IPS-15b (cell line): ENCODE results near the gene ELMOD3.
A peak's percentile ranks its signal among the peaks of the same experiment; 100 is the strongest.
"Not testable (repeated sequence)": the region's sequence is repeated elsewhere in the genome, so short reads cannot be mapped to it uniquely, and the experiment has no call there.

Experiments used
- H3K27me3 ChIP-seq: one replicate; pipeline ENCODE4 v1.6.1; 2013; ENCODE audit warnings: low read length; ENCODE audit not compliant: control insufficient read depth, insufficient read depth
- H3K36me3 ChIP-seq: one replicate; pipeline ENCODE4 v1.6.1; 2013; ENCODE audit warnings: low read length; ENCODE audit not compliant: control insufficient read depth, insufficient read depth
- H3K4me1 ChIP-seq: one replicate; pipeline ENCODE4 v1.6.1; 2013; ENCODE audit warnings: mild to moderate bottlenecking, low read length; ENCODE audit not compliant: control insufficient read depth, insufficient read depth
- H3K4me3 ChIP-seq: one replicate; pipeline ENCODE4 v1.5.1; 2013; ENCODE audit warnings: low read depth, low read length
- H3K9ac ChIP-seq: one replicate; pipeline ENCODE4 v1.6.1; 2013; ENCODE audit warnings: low read depth, mild to moderate bottlenecking, low read length
- H3K9me3 ChIP-seq: one replicate; pipeline ENCODE4 v1.6.1; 2013; ENCODE audit warnings: mild to moderate bottlenecking, low read length; ENCODE audit not compliant: control insufficient read depth, insufficient read depth

ELMOD3 gene

GRCh38 chr2:85354286-85355072 lies at the start of gene ELMOD3, which contains the start of gene RETSAT:
Gene ELMOD3, plus strand, starts transcription at chr2:85354769. Its CDS starts 2,430 bp downstream, at chr2:85357199.
Gene RETSAT, minus strand, starts transcription at chr2:85354528. Its CDS starts 21 bp downstream, at chr2:85354507.
- peaks cover 11% of the 10 kb centered on the region for H3K36me3 ChIP-seq
- no peaks in the 10 kb centered on the region for H3K27me3 ChIP-seq
- no peaks in the 10 kb centered on the region for H3K9me3 ChIP-seq
- H3K4me3 ChIP-seq = peak within 1 kb of the TSS; percentile 100
- H3K9ac ChIP-seq = peak within 1 kb of the TSS; percentile 88
- H3K4me1 ChIP-seq = no peaks in the 10 kb centered on the region

GRCh38 chr2:85307527-85307897 lies 47.1 kb upstream of the ELMOD3 start:
- Histone ChIP-seq H3K27me3 (no peaks in the 10 kb centered on the region), H3K36me3 (peaks cover 47% of the 10 kb centered on the region)

GRCh38 chr2:85308201-85308600 lies 46.4 kb upstream of the ELMOD3 start:
- H3K9ac ChIP-seq = no peak overlapping the region
- no peaks in the 10 kb centered on the region for H3K9me3 ChIP-seq
- peaks cover 42% of the 10 kb centered on the region for H3K36me3 ChIP-seq
- no peak overlapping the region for H3K4me3 ChIP-seq
- no peaks in the 10 kb centered on the region for H3K4me1 ChIP-seq
- H3K27me3 ChIP-seq = no peaks in the 10 kb centered on the region

More at GRCh38 chr2:85307527-85307897, 47.1 kb upstream of the ELMOD3 start:
- H3K4me1 ChIP-seq = no peaks in the 10 kb centered on the region
- no peaks in the 10 kb centered on the region for H3K9me3 ChIP-seq
- H3K4me3 ChIP-seq = no peak overlapping the region
- H3K9ac ChIP-seq = no peak overlapping the region

- Histone ChIP-seq H3K4me1 (no peaks in the 10 kb centered on the region), H3K27me3 (no peaks in the 10 kb centered on the region), H3K9me3 (no peaks in the 10 kb centered on the region), H3K9ac (no peak overlapping the region), H3K36me3 (peaks cover 39% of the 10 kb centered on the region), H3K4me3 (no peak overlapping the region)
Observed at GRCh38 chr2:85308896-85309555, 45.5 kb upstream of the ELMOD3 start.

GRCh38 chr2:85309699-85310321 lies 44.8 kb upstream of the ELMOD3 start:
- no peaks in the 10 kb centered on the region for H3K4me1 ChIP-seq
- H3K4me3 ChIP-seq = no peak overlapping the region
- no peaks in the 10 kb centered on the region for H3K9me3 ChIP-seq
- no peaks in the 10 kb centered on the region for H3K27me3 ChIP-seq
- peaks cover 31% of the 10 kb centered on the region for H3K36me3 ChIP-seq
- no peak overlapping the region for H3K9ac ChIP-seq

GRCh38 chr2:85310330-85310729 lies 44.2 kb upstream of the ELMOD3 start:
- Histone ChIP-seq H3K9me3 (no peaks in the 10 kb centered on the region), H3K4me3 (no peak overlapping the region), H3K36me3 (peaks cover 26% of the 10 kb centered on the region), H3K27me3 (no peaks in the 10 kb centered on the region), H3K4me1 (no peaks in the 10 kb centered on the region), H3K9ac (no peak overlapping the region)

GRCh38 chr2:85312404-85312803 lies 42.2 kb upstream of the ELMOD3 start:
- no peak overlapping the region for H3K4me3 ChIP-seq
- H3K27me3 ChIP-seq = no peaks in the 10 kb centered on the region
- H3K9ac ChIP-seq = no peak overlapping the region
- H3K9me3 ChIP-seq = no peaks in the 10 kb centered on the region
- H3K36me3 ChIP-seq = peaks cover 11% of the 10 kb centered on the region
- no peaks in the 10 kb centered on the region for H3K4me1 ChIP-seq

- Histone ChIP-seq H3K27me3 (no peaks in the 10 kb centered on the region), H3K36me3 (no peaks in the 10 kb centered on the region), H3K4me1 (no peaks in the 10 kb centered on the region)
Observed at GRCh38 chr2:85314884-85315242, 39.7 kb upstream of the ELMOD3 start.

GRCh38 chr2:85315921-85316320 lies 38.6 kb upstream of the ELMOD3 start:
- not testable (repeated sequence) for H3K4me3 ChIP-seq, H3K4me1 ChIP-seq, H3K9ac ChIP-seq, H3K27me3 ChIP-seq, H3K36me3 ChIP-seq, H3K9me3 ChIP-seq

More at GRCh38 chr2:85314884-85315242, 39.7 kb upstream of the ELMOD3 start:
- Histone ChIP-seq H3K9ac (no peak overlapping the region), H3K4me3 (no peak overlapping the region), H3K9me3 (no peaks in the 10 kb centered on the region)

- Histone ChIP-seq H3K27me3 (no peaks in the 10 kb centered on the region), H3K36me3 (peaks cover 10% of the 10 kb centered on the region), H3K4me1 (no peaks in the 10 kb centered on the region), H3K4me3 (no peak overlapping the region), H3K9ac (no peak overlapping the region), H3K9me3 (no peaks in the 10 kb centered on the region)
Observed at GRCh38 chr2:85318222-85319074, 36.1 kb upstream of the ELMOD3 start.

GRCh38 chr2:85319796-85320195 lies 34.8 kb upstream of the ELMOD3 start:
- H3K4me1 ChIP-seq = no peaks in the 10 kb centered on the region
- no peaks in the 10 kb centered on the region for H3K9me3 ChIP-seq
- no peak overlapping the region for H3K4me3 ChIP-seq
- H3K36me3 ChIP-seq = peaks cover 17% of the 10 kb centered on the region
- no peak overlapping the region for H3K9ac ChIP-seq
- no peaks in the 10 kb centered on the region for H3K27me3 ChIP-seq
